ENCODE measurements around the gene MMAB. TPM values are rescaled to one million over a fixed set of nuclear protein-coding genes. Genes with fewer than 3 reads are reported as not detected.

The MMAB gene
- total and polyA plus RNA-seq, 4 donors = 47.1 to 101 (median 77.1) TPM

DNA sequence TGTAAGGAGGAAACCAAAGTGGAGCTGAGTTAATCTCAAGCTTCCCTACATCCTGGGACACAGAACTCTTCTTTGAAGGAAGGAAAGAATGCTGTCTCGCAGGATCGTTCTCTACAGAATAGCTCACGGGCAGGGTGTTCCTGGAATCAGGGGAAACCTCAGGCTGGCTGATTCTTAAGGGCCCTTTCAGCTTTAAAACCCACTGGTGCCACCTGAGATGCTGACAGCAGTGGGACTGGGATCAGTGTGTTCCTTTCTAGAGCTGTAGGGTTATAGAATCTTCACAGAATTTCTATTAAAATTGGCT lies 48.1 kb downstream of the MMAB start:
- Histone ChIP-seq H3K4me1 (ENCODE audit: control insufficient read depth in 4 of 4, insufficient read depth in 4 of 4, low read length in 3 of 4) (no peaks in the 10 kb centered on the region), H3K4me3 (ENCODE audit: low read depth in 1 of 3, low read length in 3 of 3) (no peak overlapping the region), H3K27me3 (ENCODE audit: control insufficient read depth in 4 of 4, insufficient read depth in 4 of 4, low read length in 3 of 4) (no peaks in the 10 kb centered on the region), H3K9ac (ENCODE audit: low read depth in 1 of 2, low read length in 2 of 2) (no peak overlapping the region), H3K9me3 (ENCODE audit: control insufficient read depth in 4 of 4, low read length in 3 of 4) (no peaks in the 10 kb centered on the region), H3K36me3 (ENCODE audit: control insufficient read depth in 4 of 4, insufficient read depth in 3 of 4, low read depth in 1 of 4, low read length in 3 of 4) (peaks cover 5 to 73% (median 45%) of the 10 kb centered on the region in 4 donors), H3K27ac (ENCODE audit: low read depth in 1 of 2, low read length in 2 of 2) (no peak overlapping the region)
- 94% methylated on average over 3 of the region's 3 CpGs for WGBS
- DNase-seq (ENCODE audit: low spot score) = no peak
- TF ChIP-seq RXRA (IDR thresholded peaks at IDR 0.05) = no peak
- TF ChIP-seq, protein P1, sequence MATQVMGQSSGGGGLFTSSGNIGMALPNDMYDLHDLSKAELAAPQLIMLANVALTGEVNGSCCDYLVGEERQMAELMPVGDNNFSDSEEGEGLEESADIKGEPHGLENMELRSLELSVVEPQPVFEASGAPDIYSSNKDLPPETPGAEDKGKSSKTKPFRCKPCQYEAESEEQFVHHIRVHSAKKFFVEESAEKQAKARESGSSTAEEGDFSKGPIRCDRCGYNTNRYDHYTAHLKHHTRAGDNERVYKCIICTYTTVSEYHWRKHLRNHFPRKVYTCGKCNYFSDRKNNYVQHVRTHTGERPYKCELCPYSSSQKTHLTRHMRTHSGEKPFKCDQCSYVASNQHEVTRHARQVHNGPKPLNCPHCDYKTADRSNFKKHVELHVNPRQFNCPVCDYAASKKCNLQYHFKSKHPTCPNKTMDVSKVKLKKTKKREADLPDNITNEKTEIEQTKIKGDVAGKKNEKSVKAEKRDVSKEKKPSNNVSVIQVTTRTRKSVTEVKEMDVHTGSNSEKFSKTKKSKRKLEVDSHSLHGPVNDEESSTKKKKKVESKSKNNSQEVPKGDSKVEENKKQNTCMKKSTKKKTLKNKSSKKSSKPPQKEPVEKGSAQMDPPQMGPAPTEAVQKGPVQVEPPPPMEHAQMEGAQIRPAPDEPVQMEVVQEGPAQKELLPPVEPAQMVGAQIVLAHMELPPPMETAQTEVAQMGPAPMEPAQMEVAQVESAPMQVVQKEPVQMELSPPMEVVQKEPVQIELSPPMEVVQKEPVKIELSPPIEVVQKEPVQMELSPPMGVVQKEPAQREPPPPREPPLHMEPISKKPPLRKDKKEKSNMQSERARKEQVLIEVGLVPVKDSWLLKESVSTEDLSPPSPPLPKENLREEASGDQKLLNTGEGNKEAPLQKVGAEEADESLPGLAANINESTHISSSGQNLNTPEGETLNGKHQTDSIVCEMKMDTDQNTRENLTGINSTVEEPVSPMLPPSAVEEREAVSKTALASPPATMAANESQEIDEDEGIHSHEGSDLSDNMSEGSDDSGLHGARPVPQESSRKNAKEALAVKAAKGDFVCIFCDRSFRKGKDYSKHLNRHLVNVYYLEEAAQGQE (IDR thresholded peaks at IDR 0.05) = no peak
- TF ChIP-seq FOXA1 (IDR thresholded peaks at IDR 0.05) = no peak
- TF ChIP-seq GABPA (IDR thresholded peaks at IDR 0.05 in 1 of 2, conservative IDR thresholded peaks at IDR 0.05 in 1 of 2) = no peak
- no peak for TF ChIP-seq JUND (IDR thresholded peaks at IDR 0.05)
- TF ChIP-seq NR2F2 (IDR thresholded peaks at IDR 0.05) = no peak
- TF ChIP-seq, protein P2, sequence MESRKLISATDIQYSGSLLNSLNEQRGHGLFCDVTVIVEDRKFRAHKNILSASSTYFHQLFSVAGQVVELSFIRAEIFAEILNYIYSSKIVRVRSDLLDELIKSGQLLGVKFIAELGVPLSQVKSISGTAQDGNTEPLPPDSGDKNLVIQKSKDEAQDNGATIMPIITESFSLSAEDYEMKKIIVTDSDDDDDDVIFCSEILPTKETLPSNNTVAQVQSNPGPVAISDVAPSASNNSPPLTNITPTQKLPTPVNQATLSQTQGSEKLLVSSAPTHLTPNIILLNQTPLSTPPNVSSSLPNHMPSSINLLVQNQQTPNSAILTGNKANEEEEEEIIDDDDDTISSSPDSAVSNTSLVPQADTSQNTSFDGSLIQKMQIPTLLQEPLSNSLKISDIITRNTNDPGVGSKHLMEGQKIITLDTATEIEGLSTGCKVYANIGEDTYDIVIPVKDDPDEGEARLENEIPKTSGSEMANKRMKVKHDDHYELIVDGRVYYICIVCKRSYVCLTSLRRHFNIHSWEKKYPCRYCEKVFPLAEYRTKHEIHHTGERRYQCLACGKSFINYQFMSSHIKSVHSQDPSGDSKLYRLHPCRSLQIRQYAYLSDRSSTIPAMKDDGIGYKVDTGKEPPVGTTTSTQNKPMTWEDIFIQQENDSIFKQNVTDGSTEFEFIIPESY (IDR thresholded peaks at IDR 0.05) = no peak
- TF ChIP-seq RAD21 (IDR thresholded peaks at IDR 0.05) = no peak
- no peak for TF ChIP-seq HNF4A (conservative IDR thresholded peaks at IDR 0.05)
- TF ChIP-seq, protein P3, sequence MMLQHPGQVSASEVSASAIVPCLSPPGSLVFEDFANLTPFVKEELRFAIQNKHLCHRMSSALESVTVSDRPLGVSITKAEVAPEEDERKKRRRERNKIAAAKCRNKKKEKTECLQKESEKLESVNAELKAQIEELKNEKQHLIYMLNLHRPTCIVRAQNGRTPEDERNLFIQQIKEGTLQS (IDR thresholded peaks at IDR 0.05) = no peak
- no peak for TF ChIP-seq TAF1 (conservative IDR thresholded peaks at IDR 0.05)
- no peak for TF ChIP-seq SP1 (IDR thresholded peaks at IDR 0.05)
- no peak for TF ChIP-seq FOXA2 (IDR thresholded peaks at IDR 0.05)
- no peak for TF ChIP-seq YY1 (IDR thresholded peaks at IDR 0.05)
- TF ChIP-seq MAX (IDR thresholded peaks at IDR 0.05) = no peak
- no peak for TF ChIP-seq EGR1 (IDR thresholded peaks at IDR 0.05; ENCODE audit: low read depth in 2 of 2)
- TF ChIP-seq HNF4G (IDR thresholded peaks at IDR 0.05) = no peak

- no peak overlapping the region for H3K4me3 ChIP-seq (ENCODE audit: low read depth in 1 of 3, low read length in 3 of 3)
- no peaks in the 10 kb centered on the region for H3K9me3 ChIP-seq (ENCODE audit: control insufficient read depth in 4 of 4, low read length in 3 of 4)
- WGBS = 92% methylated on average over 26 of the region's 26 CpGs
- TF ChIP-seq GABPA (IDR thresholded peaks at IDR 0.05 in 1 of 2, conservative IDR thresholded peaks at IDR 0.05 in 1 of 2) = no peak
- no peak for TF ChIP-seq SP1 (IDR thresholded peaks at IDR 0.05)
- no peaks in the 10 kb centered on the region for H3K4me1 ChIP-seq (ENCODE audit: control insufficient read depth in 4 of 4, insufficient read depth in 4 of 4, low read length in 3 of 4)
- H3K9ac ChIP-seq (ENCODE audit: low read depth in 1 of 2, low read length in 2 of 2) = no peak overlapping the region
- no peaks in the 10 kb centered on the region for H3K27me3 ChIP-seq (ENCODE audit: control insufficient read depth in 4 of 4, insufficient read depth in 4 of 4, low read length in 3 of 4)
- no peak overlapping the region for H3K27ac ChIP-seq (ENCODE audit: low read depth in 1 of 2, low read length in 2 of 2)
- no peak for DNase-seq (ENCODE audit: low spot score)
- peaks cover 4 to 76% (median 41%) of the 10 kb centered on the region in 4 donors for H3K36me3 ChIP-seq (ENCODE audit: control insufficient read depth in 4 of 4, insufficient read depth in 3 of 4, low read depth in 1 of 4, low read length in 3 of 4)
Observed at GRCh38 chr12:109524466-109525278, 48.6 kb downstream of the MMAB start.
